Activated CD8-positive, alpha-beta T cell treated with anti-CD3 and anti-CD28 coated beads for 36 hours (primary cell): ENCODE measurements around the gene TTC28. TPM values are rescaled to one million over a fixed set of nuclear protein-coding genes. Genes with fewer than 3 reads are reported as not detected.
"Not testable (repeated sequence)": the region's sequence is repeated elsewhere in the genome, so short reads cannot be mapped to it uniquely, and the experiment has no call there.

ENCODE experiments used
- ATAC-seq: fragments of 200-7000 bp; cut with Tn5 transposase; one replicate; pipeline ENCODE4 v1.10.0; 2021; ENCODE audit warnings: mild to moderate bottlenecking, moderate library complexity
- CTCF ChIA-PET: fragments of 350-600 bp; sonication (Branson Sonifier 250); formaldehyde crosslinking; loops from one replicate; lab custom pipeline; 2021; ENCODE audit warnings: antibody characterized with exemption; lab: Charles Lee
- POLR2A ChIA-PET: fragments of 350-600 bp; sonication (Branson Sonifier 250); formaldehyde crosslinking; loops from one replicate; lab custom pipeline; 2021; ENCODE audit warnings: antibody characterized with exemption; lab: Charles Lee
- DNase-seq: peaks from one replicate; pipeline ENCODE4 v3.0.0-alpha.2; 2020
- H3K27ac Mint-ChIP-seq: one replicate; pipeline ENCODE4 v1.8.0; 2021; ENCODE audit warnings: mild to moderate bottlenecking, mixed read lengths
- H3K27me3 Mint-ChIP-seq: one replicate; pipeline ENCODE4 v1.8.0; 2021; ENCODE audit warnings: mixed read lengths
- H3K36me3 Mint-ChIP-seq: one replicate; pipeline ENCODE4 v1.8.0; 2021; ENCODE audit warnings: low read depth, mixed read lengths
- H3K4me1 Mint-ChIP-seq: one replicate; pipeline ENCODE4 v1.8.0; 2021; ENCODE audit warnings: low read depth, mixed read lengths
- H3K4me3 Mint-ChIP-seq: one replicate; pipeline ENCODE4 v1.8.0; 2021; ENCODE audit warnings: mild to moderate bottlenecking, moderate library complexity, mixed read lengths
- H3K9me3 Mint-ChIP-seq: one replicate; pipeline ENCODE4 v1.8.0; 2021; ENCODE audit warnings: mixed read lengths
- CTCF ChIP-seq: fragments of 200-600 bp; IDR thresholded peaks from one replicate; pipeline ENCODE4 v1.8.0; 2022; ENCODE audit warnings: antibody characterized with exemption, mild to moderate bottlenecking
- intact Hi-C: fragments of 100-400 bp; cut with micrococcal nuclease; formaldehyde crosslinking; loops from one replicate; pipeline ENCODE4 v1.10.0; 2022
- total RNA-seq, 2 experiments: library from RNA; stranded (reverse); gene quantifications; one replicate each; pipeline ENCODE4 v1.2.3, GENCODE V29; 2021

TTC28 gene
- total RNA-seq, 2 experiments from 2014 or later, result 0.58 to 1.9 TPM

- H3K27ac Mint-ChIP-seq, result no peak overlapping the region
Measured at GRCh38 chr22:28205926-28206325, 473.7 kb downstream of the TTC28 start.

GRCh38 chr22:28204382-28204781 is 475.3 kb downstream of the TTC28 start:
- no peak for TF ChIP-seq CTCF
- ATAC-seq, result no peak
- Mint-ChIP-seq H3K4me3 (no peak overlapping the region), H3K27me3 (no peaks in the 10 kb centered on the region), H3K27ac (no peak overlapping the region), H3K4me1 (no peaks in the 10 kb centered on the region), H3K9me3 (no peaks in the 10 kb centered on the region), H3K36me3 (no peaks in the 10 kb centered on the region)
- POLR2A ChIA-PET, result no interaction called here
- CTCF ChIA-PET, result no interaction called here
- no peak for DNase-seq
- intact Hi-C loops, result no loop called here

More at GRCh38 chr22:28205926-28206325, 473.7 kb downstream of the TTC28 start:
- no peak for DNase-seq
- ChIA-PET POLR2A (no interaction called here), CTCF (no interaction called here)
- Mint-ChIP-seq H3K9me3 (no peaks in the 10 kb centered on the region), H3K36me3 (no peaks in the 10 kb centered on the region), H3K27me3 (no peaks in the 10 kb centered on the region), H3K4me1 (no peaks in the 10 kb centered on the region), H3K4me3 (no peak overlapping the region)
- no peak for ATAC-seq
- TF ChIP-seq CTCF, result no peak
- intact Hi-C loops, result no loop called here

GRCh38 chr22:28203286-28203685 is 476.4 kb downstream of the TTC28 start:
- Mint-ChIP-seq H3K9me3 (no peaks in the 10 kb centered on the region), H3K36me3 (no peaks in the 10 kb centered on the region), H3K4me1 (no peaks in the 10 kb centered on the region), H3K27ac (no peak overlapping the region), H3K27me3 (no peaks in the 10 kb centered on the region), H3K4me3 (no peak overlapping the region)
- ChIA-PET POLR2A (no interaction called here), CTCF (no interaction called here)
- intact Hi-C loops, result no loop called here
- DNase-seq, result no peak
- no peak for TF ChIP-seq CTCF
- no peak for ATAC-seq

GRCh38 chr22:28198692-28199091 is 480.9 kb downstream of the TTC28 start:
- Mint-ChIP-seq H3K4me1 (no peaks in the 10 kb centered on the region), H3K9me3 (no peaks in the 10 kb centered on the region), H3K4me3 (no peak overlapping the region), H3K36me3 (no peaks in the 10 kb centered on the region), H3K27me3 (no peaks in the 10 kb centered on the region), H3K27ac (no peak overlapping the region)
- no peak for ATAC-seq
- ChIA-PET POLR2A (no interaction called here), CTCF (no interaction called here)
- TF ChIP-seq CTCF, result no peak
- no peak for DNase-seq
- intact Hi-C loops, result no loop called here

GRCh38 chr22:28191571-28191970 is 488.1 kb downstream of the TTC28 start:
- CTCF ChIA-PET, POLR2A ChIA-PET: not testable (repeated sequence)

More at GRCh38 chr22:28191571-28191970, 488.1 kb downstream of the TTC28 start:
- H3K27me3 Mint-ChIP-seq, H3K36me3 Mint-ChIP-seq, H3K27ac Mint-ChIP-seq, ATAC-seq, H3K4me1 Mint-ChIP-seq, DNase-seq, intact Hi-C loops, H3K4me3 Mint-ChIP-seq, H3K9me3 Mint-ChIP-seq: not testable (repeated sequence)
